Measurements from ENCODE around the gene FXR2.

FXR2 gene

DNA sequence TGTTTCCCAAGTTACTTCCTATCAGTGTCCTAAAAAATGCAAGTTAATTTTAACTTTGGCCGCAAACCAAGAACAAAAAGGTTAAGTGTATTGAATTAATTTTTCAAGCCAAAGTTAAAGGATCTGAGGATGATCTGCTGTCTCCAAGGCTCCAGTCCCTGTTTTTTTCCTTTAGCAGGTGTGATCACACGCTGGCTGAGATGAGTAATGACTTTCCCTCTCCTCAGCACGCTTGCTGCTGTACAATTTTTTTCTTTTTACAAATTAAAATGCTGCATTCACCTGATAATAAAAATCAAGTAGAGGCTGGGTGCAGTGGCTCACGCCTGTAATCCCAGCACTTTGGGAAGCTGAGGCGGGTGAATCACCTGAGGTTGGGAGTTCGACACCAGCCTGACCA is 69.8 kb downstream of the FXR2 start:
- DNase-seq, result no peak
